Left lung (tissue), 10 donors: ENCODE measurements around the gene SLC2A11. TPM values are rescaled to one million over a fixed set of nuclear protein-coding genes. Genes with fewer than 3 reads are reported as not detected.
"Not testable (repeated sequence)": the region's sequence is repeated elsewhere in the genome, so short reads cannot be mapped to it uniquely, and the experiment has no call there.

Source experiments
- ATAC-seq: fragments of 200-7000 bp; cut with Tn5 transposase; one replicate; pipeline ENCODE4 v1.9.1; 2020; ENCODE audit warnings: moderate library complexity
- DNase-seq, 4 donors: peaks; one replicate each; pipeline ENCODE4 v3.0.0-alpha.2; 2013 to 2020
- H3K27ac ChIP-seq, 2 donors: fragments of 200-600 bp; sonication (generic) in 1 of 2; one replicate each; pipeline versions ENCODE4 v1.5.0 to v1.8.0; 2020 to 2021
- H3K27me3 ChIP-seq, 2 donors: fragments of 200-600 bp; sonication (generic) in 1 of 2; one replicate each; pipeline versions ENCODE4 v1.5.0 to v1.8.0; 2020 to 2021
- H3K36me3 ChIP-seq, 2 donors: fragments of 200-600 bp; sonication (generic) in 1 of 2; one replicate each; pipeline versions ENCODE4 v1.5.0 to v1.8.0; 2020 to 2021
- H3K4me1 ChIP-seq, 2 donors: fragments of 200-600 bp; one replicate each; pipeline ENCODE4 v1.8.0; 2021
- H3K4me3 ChIP-seq, 2 donors: fragments of 200-600 bp; sonication (generic) in 1 of 2; one replicate each; pipeline versions ENCODE4 v1.5.0 to v1.8.0; 2020 to 2021; ENCODE audit warnings: mild to moderate bottlenecking in 1 of 2
- H3K9me3 ChIP-seq, 2 donors: fragments of 200-600 bp; sonication (generic) in 1 of 2; one replicate each; pipeline versions ENCODE4 v1.5.0 to v1.8.0; 2020 to 2021
- CTCF ChIP-seq, 2 donors: fragments of 200-600 bp; sonication (generic) in 1 of 2; IDR thresholded peaks; one replicate each; pipeline versions ENCODE4 v1.5.0 to v1.8.0; 2021; ENCODE audit warnings: antibody characterized with exemption in 2 of 2
- intact Hi-C, 2 donors: fragments of 100-400 bp; cut with DNase I; formaldehyde crosslinking; loops; one replicate each; pipeline versions ENCODE4 v1.11.2 to v1.14.2; 2022
- polyA plus RNA-seq, 6 donors: library from polyadenylated mRNA; unstranded; fragments of 120-200 nt; gene quantifications; one replicate each; pipeline ENCODE4 v1.2.1, GENCODE V29; 2013; ENCODE audit not compliant: insufficient read length in 6 of 6
- total RNA-seq, 2 donors: library from RNA; stranded (reverse); fragmentation: NEBNext Ultra II Directional; extraction: Animal tissue kit (Norgen Biotek cat#: 25700); gene quantifications; one replicate each; pipeline ENCODE4 v1.2.1, GENCODE V29; 2021
- donor health status: DM: no; HTN: yes; CAD: no.
- donor health status: DM: no; HTN: no; CAD: no.

The SLC2A11 gene
- total and polyA plus RNA-seq, 8 donors, result 9.9 to 26.7 (median 18.9) TPM

- Histone ChIP-seq H3K27me3 (no peaks in the 10 kb centered on the region), H3K27ac (no peak overlapping the region), H3K36me3 (peaks cover 0 to 26% of the 10 kb centered on the region in 2 donors), H3K9me3 (no peaks in the 10 kb centered on the region), H3K4me1 (peaks cover 5 to 24% of the 10 kb centered on the region in 2 donors), H3K4me3 (no peak overlapping the region)
- ATAC-seq (no peak), DNase-seq (no peak)
- TF ChIP-seq CTCF (IDR thresholded peaks at IDR 0.05), result no peak
- intact Hi-C loops, result no loop called here
Observed at GRCh38 chr22:23899042-23899745, 41.5 kb downstream of the SLC2A11 start.

- peaks cover 5 to 22% of the 10 kb centered on the region in 2 donors for H3K4me1 ChIP-seq
- H3K27ac ChIP-seq, intact Hi-C loops, H3K27me3 ChIP-seq, H3K4me3 ChIP-seq, H3K9me3 ChIP-seq, ATAC-seq, DNase-seq: not testable (repeated sequence)
- peaks cover 0 to 26% of the 10 kb centered on the region in 2 donors for H3K36me3 ChIP-seq
Observed at GRCh38 chr22:23900227-23900626, 42.6 kb downstream of the SLC2A11 start.

GRCh38 chr22:23901600-23901999 is 43.9 kb downstream of the SLC2A11 start:
- no peaks in the 10 kb centered on the region for H3K27me3 ChIP-seq
- intact Hi-C loops, result no loop called here
- no peak overlapping the region for H3K4me3 ChIP-seq
- DNase-seq, result no peak
- TF ChIP-seq CTCF (IDR thresholded peaks at IDR 0.05), result no peak
- H3K9me3 ChIP-seq, result no peaks in the 10 kb centered on the region
- no peak overlapping the region for H3K27ac ChIP-seq
- H3K4me1 ChIP-seq, result peaks cover 0 to 8% of the 10 kb centered on the region in 2 donors
- peaks cover 0 to 15% of the 10 kb centered on the region in 2 donors for H3K36me3 ChIP-seq
- ATAC-seq, result no peak

- H3K4me3 ChIP-seq, result no peak overlapping the region
- DNase-seq, result no peak
- no peaks in the 10 kb centered on the region for H3K4me1 ChIP-seq
- TF ChIP-seq CTCF (IDR thresholded peaks at IDR 0.05), result no peak
- H3K27me3 ChIP-seq, result no peaks in the 10 kb centered on the region
- ATAC-seq, result no peak
- H3K36me3 ChIP-seq, result peaks cover 0 to 1% of the 10 kb centered on the region in 2 donors
- no peak overlapping the region for H3K27ac ChIP-seq
- H3K9me3 ChIP-seq, result no peaks in the 10 kb centered on the region
- intact Hi-C loops, result no loop called here
Observed at GRCh38 chr22:23903328-23903971, 45.8 kb downstream of the SLC2A11 start.

DNA sequence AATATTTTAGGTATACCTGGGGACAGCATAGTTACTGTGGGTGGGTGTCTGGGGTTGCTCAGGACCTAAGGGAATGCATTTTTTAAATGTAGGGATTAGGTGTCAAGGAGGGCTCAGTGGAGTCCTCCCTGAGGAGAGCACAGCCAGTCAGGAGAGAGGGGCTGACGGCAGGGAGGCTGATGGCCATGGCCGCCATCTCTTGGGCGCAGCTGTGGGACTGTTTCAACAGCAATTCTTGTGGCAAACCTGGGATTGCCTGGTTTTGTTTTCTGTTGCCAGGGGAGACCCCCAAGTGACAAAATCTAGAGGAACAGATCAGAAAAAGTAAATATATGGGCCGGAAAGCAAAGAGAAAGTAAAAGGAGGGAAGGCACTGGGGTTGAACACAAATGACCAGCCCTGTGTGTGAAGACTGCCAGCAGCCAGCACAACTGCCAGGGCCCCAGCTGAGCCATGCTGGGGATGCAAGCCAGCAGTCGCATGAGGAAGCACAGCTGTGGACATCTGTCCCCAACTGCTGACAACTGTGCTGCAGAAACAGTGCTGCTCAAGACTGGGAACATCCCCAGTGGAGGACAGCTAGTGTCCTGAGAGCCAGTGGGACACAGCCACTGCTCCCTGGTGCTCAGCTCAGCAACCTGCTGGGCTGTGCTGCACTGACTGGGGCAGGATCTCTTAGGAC is 47.0 kb downstream of the SLC2A11 start:
- DNase-seq, result peak in 2 of 4 donors; percentile 67 to 84
- no peak overlapping the region for H3K27ac ChIP-seq
- no peaks in the 10 kb centered on the region for H3K36me3 ChIP-seq
- TF ChIP-seq CTCF (IDR thresholded peaks at IDR 0.05), result no peak
- no peak for ATAC-seq
- no peaks in the 10 kb centered on the region for H3K9me3 ChIP-seq
- intact Hi-C loops, result no loop called here
- no peaks in the 10 kb centered on the region for H3K4me1 ChIP-seq
- no peaks in the 10 kb centered on the region for H3K27me3 ChIP-seq
- no peak overlapping the region for H3K4me3 ChIP-seq
